Spleen (tissue), 7 donors: ENCODE data around the gene PTCD2.

Source experiments
- POLR2A ChIP-seq, 3 donors: fragments of 450-650 bp; IDR thresholded peaks; one replicate each; pipeline ENCODE4 v1.5.1; 2017; ENCODE audit warnings: antibody characterized with exemption in 3 of 3, mild to moderate bottlenecking in 1 of 3
- POLR2AphosphoS5 ChIP-seq, 3 donors: sonication (generic); formaldehyde crosslinking; IDR thresholded peaks; one replicate each; pipeline ENCODE4 v1.5.1; 2017; ENCODE audit warnings: antibody characterized with exemption in 3 of 3
- TF ChIP-seq, protein P1 (sequence below), 11 experiments: fragments of 200-600 bp in 7 of 11; fragments of 450-650 bp in 4 of 11; sonication (generic) in 4 of 11; IDR thresholded peaks in 8 of 11; conservative IDR thresholded peaks in 3 of 11; 1 replicate in 7 of 11; 2 replicates in 4 of 11; pipeline versions ENCODE4 v1.4.0 to v1.8.0; 2016 to 2021; ENCODE audit warnings: antibody characterized with exemption in 11 of 11, inconsistent platforms in 4 of 11, mild to moderate bottlenecking in 1 of 11
- donor health status: DM: no; HTN: no; CAD: no; lungs with moderate emphysema.
- donor health status: DM: no; HTN: no; CAD: no.
- donor health status: DM: no; HTN: no; CAD: no.

DNA sequence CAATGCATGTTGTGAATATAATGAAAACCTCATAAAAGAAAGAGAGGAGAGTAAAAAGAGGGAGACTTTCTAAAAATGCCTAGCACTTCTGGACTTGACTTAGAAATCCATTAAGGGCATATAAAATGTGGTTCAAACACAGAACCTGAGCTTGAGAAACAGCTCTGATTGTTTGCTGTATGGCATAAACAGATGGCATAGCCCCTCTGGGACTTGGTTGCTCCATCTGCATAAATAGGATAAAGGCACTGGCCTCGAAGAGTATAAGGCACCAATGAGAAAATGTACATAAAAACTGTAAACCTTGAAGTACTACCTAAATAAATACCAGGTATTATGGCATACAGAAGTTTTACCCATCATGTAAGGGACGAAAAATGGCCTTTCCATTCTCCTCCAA is 23.9 kb upstream of the PTCD2 start:
- TF ChIP-seq POLR2AphosphoS5 (IDR thresholded peaks at IDR 0.05) (no peak), POLR2A (IDR thresholded peaks at IDR 0.05) (no peak)
- TF ChIP-seq, protein P1, sequence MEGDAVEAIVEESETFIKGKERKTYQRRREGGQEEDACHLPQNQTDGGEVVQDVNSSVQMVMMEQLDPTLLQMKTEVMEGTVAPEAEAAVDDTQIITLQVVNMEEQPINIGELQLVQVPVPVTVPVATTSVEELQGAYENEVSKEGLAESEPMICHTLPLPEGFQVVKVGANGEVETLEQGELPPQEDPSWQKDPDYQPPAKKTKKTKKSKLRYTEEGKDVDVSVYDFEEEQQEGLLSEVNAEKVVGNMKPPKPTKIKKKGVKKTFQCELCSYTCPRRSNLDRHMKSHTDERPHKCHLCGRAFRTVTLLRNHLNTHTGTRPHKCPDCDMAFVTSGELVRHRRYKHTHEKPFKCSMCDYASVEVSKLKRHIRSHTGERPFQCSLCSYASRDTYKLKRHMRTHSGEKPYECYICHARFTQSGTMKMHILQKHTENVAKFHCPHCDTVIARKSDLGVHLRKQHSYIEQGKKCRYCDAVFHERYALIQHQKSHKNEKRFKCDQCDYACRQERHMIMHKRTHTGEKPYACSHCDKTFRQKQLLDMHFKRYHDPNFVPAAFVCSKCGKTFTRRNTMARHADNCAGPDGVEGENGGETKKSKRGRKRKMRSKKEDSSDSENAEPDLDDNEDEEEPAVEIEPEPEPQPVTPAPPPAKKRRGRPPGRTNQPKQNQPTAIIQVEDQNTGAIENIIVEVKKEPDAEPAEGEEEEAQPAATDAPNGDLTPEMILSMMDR (IDR thresholded peaks at IDR 0.05 in 8 of 11, conservative IDR thresholded peaks at IDR 0.05 in 3 of 11) = no peak
